Stimulated activated CD4-positive, alpha-beta T cell treated with anti-CD3 and anti-CD28 coated beads, Interleukin-4, amount 100 ng/mL, for 24 hours (primary cell): ENCODE results near the gene TMEM240.
"Not testable (repeated sequence)": the region's sequence is repeated elsewhere in the genome, so short reads cannot be mapped to it uniquely, and the experiment has no call there.

ENCODE experiments used
- DNase-seq: peaks from one replicate; pipeline ENCODE4 v3.0.0-alpha.2; 2020

TMEM240 gene

GRCh38 chr1:1523226-1523625 is 17.2 kb downstream of the TMEM240 start:
- DNase-seq, result not testable (repeated sequence)

GRCh38 chr1:1522536-1522935 is 17.9 kb downstream of the TMEM240 start:
- not testable (repeated sequence) for DNase-seq

- DNase-seq, result no peak
Measured at GRCh38 chr1:1521331-1521730, 19.1 kb downstream of the TMEM240 start.

- DNase-seq, result not testable (repeated sequence)
Measured at GRCh38 chr1:1519805-1520505, 20.5 kb downstream of the TMEM240 start.

GRCh38 chr1:1518621-1519007 is 21.8 kb downstream of the TMEM240 start:
- not testable (repeated sequence) for DNase-seq

GRCh38 chr1:1517973-1518620 is 22.3 kb downstream of the TMEM240 start:
- DNase-seq, result no peak

GRCh38 chr1:1516923-1517322 is 23.5 kb downstream of the TMEM240 start:
- not testable (repeated sequence) for DNase-seq

- DNase-seq, result not testable (repeated sequence)
Measured at GRCh38 chr1:1514376-1514775, 26.0 kb downstream of the TMEM240 start.

- DNase-seq, result not testable (repeated sequence)
Measured at GRCh38 chr1:1513675-1514074, 26.7 kb downstream of the TMEM240 start.

GRCh38 chr1:1512425-1512824 is 28.0 kb downstream of the TMEM240 start:
- DNase-seq, result peak; percentile 10

- DNase-seq, result peak; percentile 98
Measured at GRCh38 chr1:1511533-1512285, 28.7 kb downstream of the TMEM240 start, which contains the start of gene ATAD3A. Gene ATAD3A, plus strand, starts transcription at chr1:1512162. Its CDS starts 107 bp downstream, at chr1:1512269.

- no peak for DNase-seq
Measured at GRCh38 chr1:1510912-1511532, 29.4 kb downstream of the TMEM240 start.

GRCh38 chr1:1509465-1509850 is 31.0 kb downstream of the TMEM240 start:
- DNase-seq, result not testable (repeated sequence)

GRCh38 chr1:1508775-1509464 is 31.5 kb downstream of the TMEM240 start:
- DNase-seq, result not testable (repeated sequence)

- no peak for DNase-seq
Measured at GRCh38 chr1:1507305-1507704, 33.1 kb downstream of the TMEM240 start.

- not testable (repeated sequence) for DNase-seq
Measured at GRCh38 chr1:1505801-1506200, 34.6 kb downstream of the TMEM240 start.

GRCh38 chr1:1505366-1505798 is 35.0 kb downstream of the TMEM240 start:
- DNase-seq, result not testable (repeated sequence)

GRCh38 chr1:1504777-1505365 is 35.6 kb downstream of the TMEM240 start:
- peak; percentile 78 for DNase-seq

- DNase-seq, result not testable (repeated sequence)
Measured at GRCh38 chr1:1495461-1495975, 44.9 kb downstream of the TMEM240 start.

- not testable (repeated sequence) for DNase-seq
Measured at GRCh38 chr1:1494311-1494710, 46.1 kb downstream of the TMEM240 start.

- no peak for DNase-seq
Measured at GRCh38 chr1:1491601-1492000, 48.8 kb downstream of the TMEM240 start.
